Neural cell (in vitro differentiated cells): ENCODE results near the gene ZNF786. TPM values are rescaled to one million over a fixed set of nuclear protein-coding genes. Genes with fewer than 3 reads are reported as not detected.

ENCODE experiments used
- H2AFZ ChIP-seq: fragments of 200-600, 300-800 bp; sonication (generic), shearing (Covaris generic); 2 replicates; pipeline ENCODE4 v1.6.0; 2014; ENCODE audit warnings: low read depth, mild to moderate bottlenecking, antibody characterized with exemption, low read length, moderate library complexity
- H3F3A ChIP-seq: fragments of 200-600 bp; shearing (Covaris generic); 2 replicates; pipeline ENCODE4 v1.6.1; 2016; ENCODE audit warnings: mild to moderate bottlenecking, moderate library complexity, mixed read lengths, antibody characterized with exemption, low read length; ENCODE audit not compliant: insufficient read depth, poor library complexity, severe bottlenecking
- H3K27ac ChIP-seq: fragments of 200-600, 300-800 bp; sonication (generic), shearing (Covaris generic); 2 replicates; pipeline ENCODE4 v1.5.1; 2014; ENCODE audit warnings: mild to moderate bottlenecking, low read length, moderate library complexity
- H3K27me3 ChIP-seq: fragments of 300-800, 200-600 bp; sonication (generic), shearing (Covaris generic); 2 replicates; pipeline ENCODE4 v1.6.0; 2014; ENCODE audit warnings: mild to moderate bottlenecking, low read depth, low read length, moderate library complexity; ENCODE audit not compliant: insufficient read depth
- H3K36me3 ChIP-seq: fragments of 300-800, 200-600 bp; sonication (generic), shearing (Covaris generic); 2 replicates; pipeline ENCODE4 v1.5.1; 2014; ENCODE audit warnings: mild to moderate bottlenecking, antibody characterized with exemption, low read length, moderate library complexity; ENCODE audit not compliant: insufficient read depth
- H3K4me2 ChIP-seq: fragments of 300-800, 200-600 bp; sonication (generic), shearing (Covaris generic); 2 replicates; pipeline ENCODE4 v1.6.0; 2014; ENCODE audit warnings: mild to moderate bottlenecking, low read length
- H3K4me3 ChIP-seq: fragments of 300-800, 200-600 bp; sonication (generic), shearing (Covaris generic); 2 replicates; pipeline ENCODE4 v1.5.1; 2014; ENCODE audit warnings: mild to moderate bottlenecking, low read length, moderate library complexity
- H3K79me2 ChIP-seq: fragments of 200-600 bp; shearing (Covaris generic); replicated peaks from 2 replicates; pipeline ENCODE4 v1.6.0; 2014; ENCODE audit warnings: mild to moderate bottlenecking, low read length, moderate library complexity; ENCODE audit not compliant: insufficient read depth
- H3K9ac ChIP-seq: fragments of 300-800, 200-600 bp; sonication (generic), shearing (Covaris generic); 2 replicates; pipeline ENCODE4 v1.6.1; 2016; ENCODE audit warnings: mild to moderate bottlenecking, low read length, mixed read lengths
- H3K9me2 ChIP-seq: fragments of 200-600 bp; shearing (Covaris generic); 2 replicates; pipeline ENCODE4 v1.6.1; 2016; ENCODE audit warnings: mild to moderate bottlenecking, low read length, mixed read lengths; ENCODE audit not compliant: insufficient read depth
- H3K9me3 ChIP-seq: fragments of 200-600, 300-800 bp; sonication (generic), shearing (Covaris generic); 2 replicates; pipeline ENCODE4 v1.6.1; 2016; ENCODE audit warnings: mild to moderate bottlenecking, mixed run types, low read length, moderate library complexity, mixed read lengths
- H4K20me1 ChIP-seq: fragments of 200-600 bp; shearing (Covaris generic); 2 replicates; pipeline ENCODE4 v1.6.1; 2016; ENCODE audit warnings: mild to moderate bottlenecking, mixed run types; ENCODE audit not compliant: insufficient read depth
- EP300 ChIP-seq: fragments of 450-650 bp; conservative IDR thresholded peaks from 2 replicates; pipeline ENCODE4 v1.6.1; 2014; ENCODE audit warnings: antibody characterized with exemption, mild to moderate bottlenecking, moderate library complexity; ENCODE audit not compliant: poor library complexity, severe bottlenecking
- EZH2 ChIP-seq: fragments of 200-600, 300-800 bp; shearing (Covaris generic), sonication (generic); IDR thresholded peaks from 2 replicates; pipeline ENCODE4 v1.6.1; 2014; ENCODE audit warnings: antibody characterized with exemption, low read length, borderline replicate concordance, mild to moderate bottlenecking; ENCODE audit not compliant: insufficient read depth, poor library complexity, severe bottlenecking
- MXI1 ChIP-seq: fragments of 450-650 bp; conservative IDR thresholded peaks from 2 replicates; pipeline ENCODE4 v1.6.1; 2014; ENCODE audit warnings: antibody characterized with exemption, mild to moderate bottlenecking; ENCODE audit not compliant: poor library complexity, severe bottlenecking
- POLR2AphosphoS5 ChIP-seq: IDR thresholded peaks from 2 replicates; pipeline ENCODE4 v1.6.1; 2012
- RAD21 ChIP-seq: fragments of 450-650 bp; conservative IDR thresholded peaks from 2 replicates; pipeline ENCODE4 v1.6.1; 2014; ENCODE audit warnings: antibody characterized with exemption, mild to moderate bottlenecking, moderate library complexity
- SMC3 ChIP-seq: fragments of 450-650 bp; conservative IDR thresholded peaks from 2 replicates; pipeline ENCODE4 v1.6.1; 2014; ENCODE audit warnings: antibody characterized with exemption, mild to moderate bottlenecking, moderate library complexity; ENCODE audit not compliant: poor library complexity
- TAF1 ChIP-seq: IDR thresholded peaks from 2 replicates; pipeline ENCODE4 v1.6.1; 2012; ENCODE audit warnings: low read depth
- polyA plus RNA-seq: library from polyadenylated mRNA; depleted of rRNA; stranded (reverse); fragments of >200 nt; gene quantifications from 2 replicates; pipeline ENCODE4 v1.2.3, GENCODE V29; 2014
- TF ChIP-seq, protein P1 (sequence below): fragments of 450-650 bp; IDR thresholded peaks from 2 replicates; pipeline ENCODE4 v1.5.1; 2014; ENCODE audit warnings: antibody characterized with exemption, mild to moderate bottlenecking, moderate library complexity; ENCODE audit not compliant: poor library complexity, severe bottlenecking
- TF ChIP-seq, protein P2 (sequence below): IDR thresholded peaks from 2 replicates; pipeline ENCODE4 v1.6.1; 2012; ENCODE audit warnings: borderline replicate concordance

The ZNF786 gene
- polyA plus RNA-seq, 1 donor from 2014 or later: 7.8 TPM

GRCh38 chr7:149133028-149133710 lies 42.7 kb upstream of the ZNF786 start:
- Histone ChIP-seq H3F3A (no peaks in the 10 kb centered on the region), H3K36me3 (no peaks in the 10 kb centered on the region), H3K79me2 (no peaks in the 10 kb centered on the region), H3K27me3 (no peaks in the 10 kb centered on the region), H3K4me3 (no peak overlapping the region), H3K27ac (no peak overlapping the region), H3K4me2 (no peak overlapping the region), H3K9me2 (no peaks in the 10 kb centered on the region), H4K20me1 (no peaks in the 10 kb centered on the region), H3K9ac (no peak overlapping the region), H3K9me3 (no peaks in the 10 kb centered on the region), H2AFZ (no peak overlapping the region)
- TF ChIP-seq, protein P1, sequence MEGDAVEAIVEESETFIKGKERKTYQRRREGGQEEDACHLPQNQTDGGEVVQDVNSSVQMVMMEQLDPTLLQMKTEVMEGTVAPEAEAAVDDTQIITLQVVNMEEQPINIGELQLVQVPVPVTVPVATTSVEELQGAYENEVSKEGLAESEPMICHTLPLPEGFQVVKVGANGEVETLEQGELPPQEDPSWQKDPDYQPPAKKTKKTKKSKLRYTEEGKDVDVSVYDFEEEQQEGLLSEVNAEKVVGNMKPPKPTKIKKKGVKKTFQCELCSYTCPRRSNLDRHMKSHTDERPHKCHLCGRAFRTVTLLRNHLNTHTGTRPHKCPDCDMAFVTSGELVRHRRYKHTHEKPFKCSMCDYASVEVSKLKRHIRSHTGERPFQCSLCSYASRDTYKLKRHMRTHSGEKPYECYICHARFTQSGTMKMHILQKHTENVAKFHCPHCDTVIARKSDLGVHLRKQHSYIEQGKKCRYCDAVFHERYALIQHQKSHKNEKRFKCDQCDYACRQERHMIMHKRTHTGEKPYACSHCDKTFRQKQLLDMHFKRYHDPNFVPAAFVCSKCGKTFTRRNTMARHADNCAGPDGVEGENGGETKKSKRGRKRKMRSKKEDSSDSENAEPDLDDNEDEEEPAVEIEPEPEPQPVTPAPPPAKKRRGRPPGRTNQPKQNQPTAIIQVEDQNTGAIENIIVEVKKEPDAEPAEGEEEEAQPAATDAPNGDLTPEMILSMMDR: no peak
- TF ChIP-seq RAD21 (no peak), SMC3 (no peak), EP300 (no peak), TAF1 (no peak), POLR2AphosphoS5 (no peak), MXI1 (no peak), EZH2 (no peak)
- TF ChIP-seq, protein P2, sequence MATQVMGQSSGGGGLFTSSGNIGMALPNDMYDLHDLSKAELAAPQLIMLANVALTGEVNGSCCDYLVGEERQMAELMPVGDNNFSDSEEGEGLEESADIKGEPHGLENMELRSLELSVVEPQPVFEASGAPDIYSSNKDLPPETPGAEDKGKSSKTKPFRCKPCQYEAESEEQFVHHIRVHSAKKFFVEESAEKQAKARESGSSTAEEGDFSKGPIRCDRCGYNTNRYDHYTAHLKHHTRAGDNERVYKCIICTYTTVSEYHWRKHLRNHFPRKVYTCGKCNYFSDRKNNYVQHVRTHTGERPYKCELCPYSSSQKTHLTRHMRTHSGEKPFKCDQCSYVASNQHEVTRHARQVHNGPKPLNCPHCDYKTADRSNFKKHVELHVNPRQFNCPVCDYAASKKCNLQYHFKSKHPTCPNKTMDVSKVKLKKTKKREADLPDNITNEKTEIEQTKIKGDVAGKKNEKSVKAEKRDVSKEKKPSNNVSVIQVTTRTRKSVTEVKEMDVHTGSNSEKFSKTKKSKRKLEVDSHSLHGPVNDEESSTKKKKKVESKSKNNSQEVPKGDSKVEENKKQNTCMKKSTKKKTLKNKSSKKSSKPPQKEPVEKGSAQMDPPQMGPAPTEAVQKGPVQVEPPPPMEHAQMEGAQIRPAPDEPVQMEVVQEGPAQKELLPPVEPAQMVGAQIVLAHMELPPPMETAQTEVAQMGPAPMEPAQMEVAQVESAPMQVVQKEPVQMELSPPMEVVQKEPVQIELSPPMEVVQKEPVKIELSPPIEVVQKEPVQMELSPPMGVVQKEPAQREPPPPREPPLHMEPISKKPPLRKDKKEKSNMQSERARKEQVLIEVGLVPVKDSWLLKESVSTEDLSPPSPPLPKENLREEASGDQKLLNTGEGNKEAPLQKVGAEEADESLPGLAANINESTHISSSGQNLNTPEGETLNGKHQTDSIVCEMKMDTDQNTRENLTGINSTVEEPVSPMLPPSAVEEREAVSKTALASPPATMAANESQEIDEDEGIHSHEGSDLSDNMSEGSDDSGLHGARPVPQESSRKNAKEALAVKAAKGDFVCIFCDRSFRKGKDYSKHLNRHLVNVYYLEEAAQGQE: no peak

DNA sequence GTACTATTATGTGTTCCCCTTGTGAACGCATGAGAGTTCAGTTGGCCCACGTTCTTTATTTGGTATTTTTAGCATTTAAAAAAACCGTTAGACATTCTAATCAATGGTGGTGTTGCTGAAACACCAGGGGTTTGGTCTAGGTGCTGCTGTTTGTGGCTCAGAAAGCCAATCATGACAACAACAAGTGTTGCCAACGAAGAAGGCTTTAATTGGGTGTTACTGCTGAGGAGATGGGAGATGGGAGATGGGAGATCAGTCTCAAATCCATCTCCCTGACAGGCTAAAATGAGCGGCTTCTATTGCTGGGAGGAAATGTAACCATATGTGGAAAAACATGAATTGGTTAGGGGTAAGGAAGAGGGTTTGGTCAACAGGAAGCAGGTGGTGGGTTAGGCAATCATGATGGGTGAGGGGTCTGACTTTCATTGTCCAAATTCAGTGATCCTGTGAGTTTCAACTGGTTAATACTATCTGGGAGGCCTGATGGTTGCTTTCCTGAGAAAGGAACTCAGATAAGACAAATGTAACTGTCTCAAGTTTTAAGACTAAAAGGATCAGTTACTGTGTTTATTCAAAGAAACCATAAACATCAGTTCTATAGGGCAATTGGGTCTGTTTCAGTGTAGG lies 40.2 kb upstream of the ZNF786 start:
- Histone ChIP-seq H3F3A (no peaks in the 10 kb centered on the region), H3K9me3 (no peaks in the 10 kb centered on the region), H3K27ac (no peak overlapping the region), H2AFZ (no peak overlapping the region), H3K79me2 (no peaks in the 10 kb centered on the region), H4K20me1 (no peaks in the 10 kb centered on the region), H3K9ac (no peak overlapping the region), H3K9me2 (no peaks in the 10 kb centered on the region), H3K36me3 (no peaks in the 10 kb centered on the region), H3K4me3 (no peak overlapping the region), H3K27me3 (no peaks in the 10 kb centered on the region), H3K4me2 (no peak overlapping the region)
- TF ChIP-seq, protein P1: no peak
- TF ChIP-seq EZH2 (no peak), MXI1 (no peak), TAF1 (no peak), SMC3 (no peak), POLR2AphosphoS5 (no peak), RAD21 (no peak), EP300 (no peak)
- TF ChIP-seq, protein P2: no peak
